A172 (cell line): Measurements from ENCODE around the gene PTPN5. TPM values are rescaled to one million over a fixed set of nuclear protein-coding genes. Genes with fewer than 3 reads are reported as not detected.
A peak's percentile ranks its signal among the peaks of the same experiment; 100 is the strongest.
"Not testable (repeated sequence)": the region's sequence is repeated elsewhere in the genome, so short reads cannot be mapped to it uniquely, and the experiment has no call there.

Source experiments
- DNase-seq: peaks from one replicate; pipeline ENCODE4 v3.0.0-alpha.2; 2015; ENCODE audit warnings: low spot score
- total RNA-seq: library from RNA; depleted of rRNA; stranded (reverse); fragments of >200 nt; shearing (Covaris generic); gene quantifications from 2 replicates; pipeline ENCODE4 v1.2.3, GENCODE V29; 2014; rRNA removed

PTPN5 gene
- total RNA-seq: not detected in 2 replicates

DNA sequence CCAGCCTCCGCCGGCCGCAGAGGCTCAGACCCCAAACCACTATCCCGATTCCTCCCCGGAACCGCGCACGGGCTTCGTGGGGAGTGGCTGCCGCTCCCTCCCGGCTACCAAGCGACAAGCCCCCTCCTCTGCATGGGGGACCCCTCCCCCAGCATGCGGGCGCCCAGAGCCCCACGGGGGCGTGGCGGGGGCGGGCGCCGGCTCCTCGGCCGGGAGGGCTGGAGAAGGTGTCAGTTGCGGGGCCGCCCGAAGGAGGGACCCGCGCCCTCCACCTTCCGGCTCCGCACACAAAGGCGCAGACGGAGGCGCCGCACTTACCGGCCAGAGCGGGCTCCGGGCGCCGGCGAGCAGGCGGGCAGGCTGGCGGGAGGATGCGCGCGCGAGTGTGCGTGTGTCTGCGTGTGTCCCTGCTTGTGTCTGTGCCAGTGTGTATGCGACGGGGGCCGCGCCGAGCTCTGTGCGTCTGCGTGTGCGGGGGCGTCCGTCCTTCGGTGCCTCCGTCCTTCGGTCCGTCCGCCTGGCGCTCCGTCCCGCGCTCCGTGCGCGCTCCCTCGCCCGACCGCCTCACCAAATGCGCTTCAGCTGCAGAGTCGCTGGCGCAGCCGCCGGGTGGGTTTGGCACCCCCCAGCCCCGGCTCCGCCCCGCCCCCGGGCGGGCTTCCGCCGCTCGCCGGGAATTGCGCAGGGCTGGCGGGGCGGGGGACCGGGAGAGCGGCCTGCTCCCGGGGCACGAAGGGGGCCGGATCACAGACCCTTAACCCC, at the start of gene PTPN5:
TSS of gene PTPN5 (minus strand) at position 592 of the 762 bp plus-strand sequence. CDS start 19,840 bp downstream, outside the sequence.
- DNase-seq: no peak

DNA sequence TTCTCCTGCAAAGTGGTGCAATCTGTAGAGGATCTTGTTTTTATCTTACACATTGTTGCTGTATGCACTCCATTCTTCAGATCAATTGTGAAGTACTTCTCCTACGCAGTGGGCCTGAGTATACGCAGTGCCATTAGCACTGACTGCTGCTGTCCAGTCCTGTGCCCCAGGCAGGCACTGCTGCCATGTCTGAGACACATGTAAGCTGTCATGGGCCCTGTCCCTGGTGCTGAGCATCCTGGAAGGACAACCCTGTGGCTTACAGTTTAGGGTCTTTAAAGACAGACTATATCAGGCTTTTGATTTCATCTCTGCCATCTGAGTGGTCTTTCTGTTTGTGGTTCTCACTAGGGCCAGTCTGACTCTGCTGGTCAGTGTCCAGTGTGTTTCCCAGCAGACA, 44.8 kb upstream of the PTPN5 start:
- peak; percentile 4 for DNase-seq

DNA sequence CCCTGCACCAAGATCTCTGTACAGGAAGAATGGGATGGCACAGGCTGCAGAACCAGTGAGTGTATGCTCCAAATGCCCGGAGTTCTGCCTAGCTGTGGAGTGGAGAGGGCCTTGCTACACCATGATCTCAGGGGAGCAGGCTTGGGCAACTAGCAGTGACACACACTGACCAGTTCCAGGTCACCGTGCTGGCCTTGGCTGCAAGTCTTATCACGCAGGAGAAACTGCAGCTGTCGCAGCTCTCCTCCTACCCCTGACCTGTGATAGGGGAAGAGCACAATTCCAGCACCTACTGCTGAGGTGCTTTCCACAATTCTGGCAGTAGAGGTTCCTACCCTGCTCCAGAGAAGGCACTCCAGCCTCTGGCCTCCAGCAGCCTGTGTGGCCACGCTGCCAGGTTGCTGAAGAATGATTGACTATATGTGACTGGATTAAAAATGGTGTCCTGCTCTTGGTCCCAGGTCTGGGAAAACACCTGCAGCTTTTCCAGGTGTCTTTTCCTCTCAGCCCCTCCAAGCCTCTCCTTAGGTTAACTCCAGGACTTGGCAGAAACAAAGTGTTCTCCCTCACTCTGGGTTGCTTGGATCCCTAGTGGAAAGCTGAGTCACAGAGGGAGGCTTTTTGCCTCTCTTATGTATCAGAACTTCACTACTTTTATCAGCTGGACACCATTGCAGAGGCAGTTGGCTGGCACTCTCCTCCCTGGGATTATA, 43.3 kb upstream of the PTPN5 start:
- DNase-seq: no peak

DNA sequence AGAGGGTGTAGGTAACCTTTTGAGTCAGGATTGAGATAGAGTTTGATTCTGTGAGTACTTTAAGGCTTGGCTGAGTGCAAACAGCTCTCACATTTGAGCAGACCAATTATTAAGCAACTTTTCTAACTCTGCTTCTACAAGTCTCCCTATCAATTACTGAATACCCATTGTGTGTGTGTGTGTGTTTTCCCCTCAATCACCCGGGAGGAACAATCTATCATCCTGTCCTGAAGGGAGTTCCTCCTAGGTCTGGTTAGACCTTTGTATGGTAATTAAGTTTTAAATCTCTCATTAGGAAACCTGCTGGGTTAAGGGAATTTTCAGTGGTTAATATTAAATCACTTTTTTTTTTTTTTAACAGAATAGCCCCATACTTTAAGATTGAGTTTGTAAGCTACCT, 28.6 kb upstream of the PTPN5 start:
- DNase-seq: not testable (repeated sequence)

DNA sequence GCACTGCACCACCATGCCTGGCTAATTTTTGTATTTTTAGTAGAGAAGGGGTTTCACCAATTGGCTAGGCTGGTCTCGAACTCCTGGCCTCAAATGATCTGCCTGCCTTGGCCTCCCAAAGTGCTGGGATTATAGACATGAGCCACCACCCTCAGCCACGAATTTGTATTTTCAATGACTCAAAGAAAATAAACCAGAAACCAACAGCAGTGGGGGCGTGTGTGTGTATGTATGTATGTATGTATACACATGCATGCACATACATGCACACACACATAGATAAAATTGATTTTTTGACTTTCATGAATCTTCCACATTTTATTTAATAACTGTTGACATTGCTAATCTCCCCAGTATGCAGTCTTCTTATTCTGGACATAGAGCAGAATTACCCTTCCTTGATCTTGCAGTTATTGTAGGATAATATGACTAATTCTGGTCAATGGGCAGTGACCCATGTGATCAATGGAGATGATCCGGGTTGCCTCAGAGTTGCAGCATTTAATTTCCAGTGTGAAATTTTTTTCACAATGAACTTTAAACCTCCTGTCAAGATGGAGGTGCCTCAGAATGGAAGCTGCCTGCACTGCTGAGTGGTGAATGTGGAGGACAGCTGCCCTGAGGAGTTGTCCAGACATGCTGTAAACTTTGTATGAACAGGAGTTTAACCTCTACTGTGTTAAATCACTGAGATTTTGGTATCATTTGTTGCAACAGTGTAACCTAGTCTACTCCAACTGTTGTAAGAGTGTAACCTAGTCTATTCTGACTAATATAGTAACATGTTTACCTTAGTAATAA, 12.8 kb upstream of the PTPN5 start:
- DNase-seq: no peak

DNA sequence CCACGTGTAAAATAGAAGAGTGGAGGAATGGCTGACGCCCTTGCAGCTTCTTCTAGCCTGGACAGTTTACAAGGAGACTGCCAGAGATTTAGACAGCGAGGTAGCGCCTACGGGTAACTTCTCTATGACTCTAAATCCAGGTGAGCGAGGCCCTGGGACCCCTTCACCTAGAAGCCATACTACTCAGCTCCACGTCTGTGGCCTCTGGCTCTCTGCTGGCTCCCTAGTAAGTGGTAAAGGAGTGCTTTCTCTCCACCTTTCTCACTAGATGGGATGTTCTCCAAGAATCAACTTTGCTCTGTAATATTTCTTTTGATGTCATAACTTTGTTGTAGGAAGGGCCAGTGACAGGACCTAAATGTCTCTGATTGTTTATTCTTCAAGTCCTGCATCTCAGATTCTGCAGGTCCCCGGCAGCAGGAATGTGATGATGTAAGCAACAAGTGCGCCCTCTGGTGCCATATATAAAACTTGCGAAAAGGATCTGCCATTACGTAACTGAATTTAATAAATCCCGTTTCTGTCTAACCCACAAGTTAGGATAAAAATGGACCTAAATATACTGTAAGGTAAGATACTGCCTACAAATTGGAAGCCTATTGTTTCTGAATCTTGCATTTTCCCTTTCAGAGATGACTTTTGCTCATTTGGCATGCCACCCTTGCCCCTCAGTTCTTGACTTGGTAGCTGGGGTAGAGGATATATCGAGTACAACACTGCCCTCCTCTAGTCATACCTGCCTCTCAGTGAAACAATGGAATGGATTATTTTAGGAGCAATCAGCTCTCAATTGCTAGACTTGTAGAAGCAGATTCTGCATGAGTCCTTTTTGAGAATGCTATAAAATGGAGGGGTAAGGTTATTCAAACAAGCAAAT, 11.0 kb upstream of the PTPN5 start:
- DNase-seq: peak; percentile 60

DNA sequence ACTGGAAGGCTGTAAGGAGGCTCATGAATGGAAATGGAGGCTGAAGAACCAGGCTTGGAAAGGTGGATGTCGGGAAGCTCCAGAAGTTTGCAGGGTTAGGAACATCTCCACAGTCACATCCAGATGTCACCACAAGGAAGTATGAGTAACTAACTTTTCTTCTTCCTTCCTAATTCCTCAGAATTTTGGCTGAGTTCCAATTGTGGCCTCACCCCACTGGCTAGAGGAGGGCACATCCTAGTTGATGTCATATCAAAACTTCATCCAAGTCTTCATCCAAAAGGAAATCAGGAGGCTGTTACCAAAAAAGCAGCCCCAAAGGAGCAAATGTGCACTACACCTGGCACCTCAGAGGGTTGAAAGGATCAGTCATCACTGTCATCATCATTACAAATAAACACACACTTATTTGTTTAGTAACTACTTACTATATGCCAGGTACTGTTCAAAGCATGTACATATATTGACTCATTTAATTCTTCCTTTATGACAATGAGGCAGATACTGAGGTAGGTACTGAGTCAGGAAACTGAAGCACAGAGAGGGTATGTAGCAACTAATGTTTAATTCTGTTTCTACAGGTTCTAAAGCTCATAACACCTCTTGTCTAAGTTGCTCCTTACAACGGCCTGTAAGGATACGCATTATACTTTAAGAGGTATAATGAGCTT, 7.3 kb upstream of the PTPN5 start:
- DNase-seq: peak; percentile 20

DNA sequence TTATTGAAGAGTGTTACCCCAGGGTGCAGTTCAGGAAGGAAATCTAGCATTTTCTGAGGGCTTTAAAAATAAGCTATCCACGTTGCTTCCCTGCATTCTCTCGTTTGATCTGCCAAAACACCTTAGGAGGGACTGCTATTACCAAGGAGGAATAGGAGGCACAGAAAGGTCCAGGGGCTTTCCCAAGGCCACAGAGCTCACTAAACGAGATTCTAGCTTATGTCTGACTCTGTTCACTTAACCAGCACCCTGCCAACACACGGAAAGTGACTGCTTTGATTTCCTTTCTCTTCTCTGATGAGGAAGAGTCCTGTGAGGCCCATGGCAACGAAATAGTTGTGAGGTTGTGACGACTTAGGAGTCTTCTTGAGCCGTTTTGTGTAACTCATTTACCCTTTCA, 3.4 kb upstream of the PTPN5 start:
- DNase-seq: no peak

DNA sequence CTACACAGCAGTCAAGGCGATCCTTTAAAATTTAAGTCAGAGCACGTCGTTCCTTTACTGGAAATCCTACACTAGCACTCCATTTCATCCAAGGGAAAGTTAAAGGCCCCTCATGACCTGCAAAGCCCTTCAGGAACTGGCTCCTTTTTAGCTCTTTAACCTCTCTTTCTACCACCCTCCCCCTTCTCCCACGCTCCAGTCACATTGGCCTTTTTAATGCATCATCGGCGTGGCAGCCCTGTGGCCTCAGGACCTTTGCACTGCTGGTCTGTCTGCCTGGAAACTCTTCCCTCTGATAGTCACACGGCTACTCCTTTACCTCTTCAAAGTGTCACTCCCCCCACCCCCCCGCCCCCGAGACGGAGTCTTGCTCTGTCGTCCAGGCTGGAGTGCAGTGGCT, 1.2 kb upstream of the PTPN5 start:
- DNase-seq: no peak

DNA sequence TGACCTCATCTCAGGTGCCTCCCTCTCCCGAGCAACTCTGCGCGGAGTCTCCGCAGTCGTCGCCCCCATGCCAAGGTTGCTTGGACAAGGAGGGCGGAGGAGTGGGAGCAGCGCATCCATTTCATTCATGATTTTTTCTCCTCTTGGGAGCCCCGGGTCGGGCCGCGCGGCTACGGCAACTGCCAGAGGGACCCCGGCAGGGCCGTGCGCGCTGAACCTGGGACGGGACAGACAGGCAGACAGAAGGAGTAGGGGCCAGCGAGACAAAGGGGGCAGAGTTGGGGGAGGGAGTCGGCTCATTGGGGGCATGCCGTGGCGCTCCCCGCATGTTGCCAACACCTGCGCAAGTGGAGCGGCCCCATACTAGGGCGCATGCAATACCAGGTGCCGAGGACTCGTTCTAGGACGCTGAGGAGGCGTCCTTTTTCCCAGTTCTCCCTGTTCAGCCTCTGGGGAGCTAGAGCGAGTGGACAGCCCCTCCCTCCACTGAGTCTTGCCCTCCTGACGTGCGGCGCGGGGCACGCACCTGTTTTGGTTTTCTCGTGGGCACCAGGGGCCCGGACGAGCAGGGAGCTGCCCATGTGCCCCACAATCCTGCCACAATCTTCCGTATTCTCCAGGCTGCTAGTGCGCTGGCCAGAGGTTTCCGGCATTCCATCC, 501 bp upstream of the PTPN5 start:
- no peak for DNase-seq

DNA sequence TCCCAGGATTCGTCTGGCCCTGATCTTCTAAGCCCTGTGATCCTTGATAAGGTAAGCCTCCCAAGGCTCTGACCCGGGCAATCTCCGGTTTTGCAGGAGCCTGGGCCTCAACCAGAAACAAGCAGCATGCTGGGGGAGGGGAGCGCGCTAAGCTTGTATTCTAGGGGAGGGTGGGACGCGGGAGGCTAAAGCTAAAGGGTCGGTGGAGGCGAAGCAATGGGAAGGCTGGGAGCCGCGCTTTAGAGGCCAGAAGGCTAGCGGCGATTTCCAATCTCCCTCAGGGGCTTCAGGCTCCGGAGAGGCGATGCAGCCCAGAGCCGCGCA, 753 bp downstream of the PTPN5 start:
- no peak for DNase-seq

DNA sequence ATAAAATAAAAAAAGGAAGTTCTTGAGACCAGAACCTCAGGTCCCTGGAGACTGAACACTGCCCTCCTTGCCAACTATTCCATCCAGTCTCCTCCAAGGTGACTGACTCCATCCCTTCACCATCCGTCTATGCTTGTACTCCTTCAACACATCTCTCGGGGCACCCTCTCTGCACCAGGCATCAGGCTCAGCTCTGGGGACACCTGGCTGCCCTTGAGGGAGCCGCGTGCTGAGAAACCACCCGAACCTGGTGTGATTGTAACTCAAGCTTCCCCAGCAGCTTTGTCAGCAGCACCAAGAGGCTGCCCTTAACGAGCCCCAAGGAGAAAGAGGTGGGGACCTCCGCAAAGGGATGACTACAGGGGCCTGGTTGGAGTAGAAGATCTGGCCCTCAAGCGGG, 1.7 kb downstream of the PTPN5 start:
- no peak for DNase-seq

DNA sequence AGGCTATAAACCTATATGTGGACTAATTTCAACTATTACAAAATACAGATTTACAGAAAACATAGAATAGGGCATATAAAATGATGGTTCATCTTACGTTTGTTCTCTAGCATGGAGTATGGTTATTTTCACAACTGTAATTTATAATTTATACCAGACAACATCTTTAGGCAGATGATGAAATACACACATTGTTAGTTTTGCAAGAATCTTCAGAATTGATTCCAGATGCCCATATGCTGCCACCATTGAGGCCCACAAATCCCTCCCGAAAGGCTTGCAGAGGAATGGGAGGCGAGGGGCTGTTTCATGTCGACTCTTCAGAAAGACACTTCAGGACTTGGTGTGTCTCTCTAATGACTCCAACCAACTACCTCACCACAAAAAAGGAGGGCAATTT, 6.2 kb downstream of the PTPN5 start:
- no peak for DNase-seq

DNA sequence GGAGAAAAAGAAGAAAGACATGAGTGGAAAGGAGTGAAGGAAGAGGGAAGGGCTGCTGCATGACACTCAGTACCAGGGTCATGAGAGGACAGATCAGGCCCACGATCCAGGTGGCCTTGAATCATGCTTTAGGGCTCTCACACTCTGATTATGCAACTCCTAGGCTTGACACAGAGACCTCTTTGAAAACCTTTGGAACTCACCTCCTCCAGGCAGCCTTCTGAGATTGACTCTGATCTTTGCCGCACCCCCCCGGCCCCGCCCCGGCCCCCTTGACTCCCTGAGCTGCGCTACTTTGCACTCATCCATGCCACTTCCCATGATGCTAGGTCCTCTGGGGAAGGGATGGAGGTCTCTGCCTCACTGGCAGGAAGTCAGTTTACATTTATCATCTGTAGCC, 10.7 kb downstream of the PTPN5 start:
- DNase-seq: no peak

DNA sequence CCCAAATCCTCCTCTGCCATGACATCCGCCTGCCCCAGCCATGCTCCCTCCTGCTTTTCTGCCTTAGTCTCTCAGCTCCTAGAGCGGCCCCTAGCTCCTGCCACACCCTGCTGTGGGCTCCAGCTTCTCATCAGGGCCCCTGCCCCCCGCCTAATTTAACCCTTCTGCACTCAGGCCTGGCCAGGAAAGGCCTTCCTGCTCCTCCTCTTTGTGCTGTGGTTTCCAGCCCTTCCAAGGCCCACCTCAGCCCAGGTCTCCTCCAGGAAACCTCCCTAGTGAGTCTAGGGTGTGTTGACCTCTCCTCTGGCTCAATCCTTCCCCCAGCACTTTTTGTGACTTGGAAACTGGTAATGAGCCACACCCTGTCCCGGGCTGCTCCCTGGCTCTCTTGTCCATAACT, 11.3 kb downstream of the PTPN5 start:
- DNase-seq: no peak

DNA sequence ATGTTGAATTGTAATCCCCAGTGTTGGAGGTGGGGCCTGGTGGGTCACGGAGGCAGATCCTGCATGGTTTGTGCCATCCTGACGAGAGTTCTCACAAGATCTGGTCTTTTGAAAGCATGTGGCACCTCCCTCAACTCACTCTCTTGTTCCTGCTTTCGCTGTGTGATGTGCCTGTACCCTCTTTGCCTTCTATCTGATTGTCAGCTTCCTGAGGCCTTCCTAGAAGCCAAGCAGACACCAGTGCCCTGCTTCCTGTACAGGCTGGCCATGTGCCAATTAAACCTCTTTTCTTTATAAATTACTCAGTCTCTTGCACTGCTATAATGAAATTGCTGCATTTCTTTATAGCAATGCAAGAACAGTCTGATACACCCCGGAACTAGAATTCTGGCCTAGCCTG, 13.1 kb downstream of the PTPN5 start:
- DNase-seq: no peak

DNA sequence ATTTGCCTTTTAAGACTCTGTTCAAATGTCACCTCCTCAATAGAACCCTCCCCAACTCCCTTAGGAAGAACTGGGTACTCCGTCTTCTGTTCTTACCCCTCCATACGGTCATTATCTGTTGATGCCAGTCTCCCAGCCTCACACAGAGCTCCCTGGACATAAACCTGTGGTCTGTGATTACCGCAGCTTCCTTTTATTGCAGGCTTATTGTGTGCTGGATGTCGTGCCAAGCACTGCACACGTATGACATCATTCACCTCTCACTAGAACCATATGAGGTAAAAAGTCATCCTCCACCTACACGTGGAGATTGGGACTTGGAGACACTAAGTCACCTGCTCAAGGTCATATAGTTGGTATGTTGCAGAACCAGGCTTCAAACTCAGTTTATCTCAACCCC, 15.3 kb downstream of the PTPN5 start:
- DNase-seq: no peak

DNA sequence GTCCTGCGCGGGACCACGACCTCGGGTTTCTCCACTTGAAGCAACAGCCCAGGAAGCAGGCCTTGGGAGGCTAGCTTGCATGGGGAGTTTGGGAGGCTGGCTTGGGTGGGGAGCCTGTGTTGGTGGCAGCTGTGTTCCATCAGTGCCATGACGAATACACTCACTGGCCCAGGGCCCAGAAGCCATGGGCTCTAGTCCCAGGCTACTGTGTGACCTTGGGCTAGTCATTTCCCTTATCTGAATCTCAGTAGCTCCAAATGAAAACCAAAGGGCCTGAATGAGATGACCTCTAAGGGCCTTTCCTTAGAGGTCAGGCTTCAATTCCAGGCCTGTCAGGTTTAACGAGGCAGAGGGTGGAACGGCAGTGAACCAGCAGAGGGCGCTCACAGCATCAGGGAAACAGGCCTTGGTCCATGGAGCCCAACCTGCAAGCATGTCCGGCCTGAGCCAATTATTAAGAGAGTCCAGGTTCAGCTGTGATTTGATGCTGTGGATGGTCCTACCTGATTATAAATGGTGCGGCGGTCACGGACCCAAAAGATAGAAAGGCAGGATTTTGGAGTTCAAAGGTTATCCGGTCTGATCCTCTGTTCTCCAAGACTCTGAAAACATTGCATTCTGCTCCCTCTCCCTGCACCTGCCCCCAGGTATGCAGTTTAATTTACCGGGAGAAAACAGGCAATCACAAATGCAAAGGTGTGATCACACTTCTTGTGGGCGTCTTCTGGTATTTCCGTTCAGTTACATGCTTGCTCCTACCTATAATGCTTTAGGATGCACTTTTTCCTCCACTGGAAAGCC, 15.9 kb downstream of the PTPN5 start:
- DNase-seq: peak; percentile 67

DNA sequence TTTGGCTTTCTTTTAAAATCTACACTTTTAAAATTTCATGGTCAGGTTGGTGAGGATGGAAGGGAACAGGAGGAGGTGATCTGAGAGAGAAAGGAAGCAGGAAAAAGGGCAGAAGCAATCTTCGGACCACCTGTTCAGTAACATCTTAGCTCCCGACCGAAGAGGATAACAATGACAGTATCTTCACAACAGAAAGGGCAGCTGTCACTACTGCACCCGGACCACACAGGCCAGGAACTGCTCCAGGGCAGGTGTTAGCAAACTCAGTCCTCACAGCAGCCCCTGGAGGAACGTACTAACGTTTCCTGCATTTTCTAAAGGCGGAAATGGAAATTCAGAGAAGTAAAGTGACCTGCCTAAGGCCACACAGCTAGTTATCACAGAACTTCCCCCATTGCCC, 16.8 kb downstream of the PTPN5 start:
- DNase-seq: no peak

DNA sequence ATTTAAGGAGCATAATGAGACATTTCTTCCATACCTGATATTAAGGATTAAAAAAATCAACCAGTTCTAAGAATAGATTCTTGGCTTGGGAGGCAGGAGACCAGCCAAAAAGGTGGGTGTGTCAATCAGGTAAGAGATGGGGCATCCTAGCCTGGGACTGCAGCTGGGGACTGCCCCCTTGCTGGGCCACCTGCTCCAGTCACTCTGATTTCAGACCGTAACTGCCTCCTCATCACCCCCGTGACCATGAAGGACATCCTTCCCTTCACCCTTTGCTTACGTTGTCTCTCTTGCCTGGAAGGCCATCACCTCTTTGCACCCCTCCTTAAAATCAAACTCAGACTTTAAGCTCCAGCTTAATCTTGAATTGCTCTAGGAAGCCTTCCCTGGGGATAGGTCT, 17.9 kb downstream of the PTPN5 start:
- no peak for DNase-seq
